GM12891 (cell line): ENCODE results near the gene CAMK1D.

Experiments
- POLR2A ChIP-seq: IDR thresholded peaks from 2 replicates; pipeline ENCODE4 v1.6.1; 2011; ENCODE audit warnings: low read depth, low read length, control low read depth
- POLR2AphosphoS5 ChIP-seq: IDR thresholded peaks from 2 replicates; pipeline ENCODE4 v1.6.1; 2011; ENCODE audit warnings: low read depth, low read length, control low read depth
- SPI1 ChIP-seq: IDR thresholded peaks from 2 replicates; pipeline ENCODE4 v1.6.1; 2011; ENCODE audit warnings: low read depth, low read length, control low read depth
- TAF1 ChIP-seq: IDR thresholded peaks from 2 replicates; pipeline ENCODE4 v1.6.1; 2011; ENCODE audit warnings: low read depth, low read length, control low read depth

GRCh38 chr10:12355384-12355783, 6.0 kb downstream of the CAMK1D start:
- TF ChIP-seq TAF1 (no peak), POLR2A (no peak), SPI1 (no peak), POLR2AphosphoS5 (no peak)
